PC-3 (cell line): Measurements from ENCODE around the gene CNTN6.

Source experiments
- EZH2 ChIP-seq: fragments of 300-600 bp; sonication (generic); IDR thresholded peaks from one replicate; pipeline ENCODE4 v1.6.1; 2017; ENCODE audit warnings: antibody characterized with exemption, mild to moderate bottlenecking, low read length; ENCODE audit not compliant: unreplicated experiment
- TF ChIP-seq, protein P1 (sequence below): fragments of 300-600 bp; sonication (generic); conservative IDR thresholded peaks from 2 replicates; pipeline ENCODE4 v1.5.1; 2017; ENCODE audit warnings: antibody characterized with exemption, low read depth, mild to moderate bottlenecking, low read length

DNA sequence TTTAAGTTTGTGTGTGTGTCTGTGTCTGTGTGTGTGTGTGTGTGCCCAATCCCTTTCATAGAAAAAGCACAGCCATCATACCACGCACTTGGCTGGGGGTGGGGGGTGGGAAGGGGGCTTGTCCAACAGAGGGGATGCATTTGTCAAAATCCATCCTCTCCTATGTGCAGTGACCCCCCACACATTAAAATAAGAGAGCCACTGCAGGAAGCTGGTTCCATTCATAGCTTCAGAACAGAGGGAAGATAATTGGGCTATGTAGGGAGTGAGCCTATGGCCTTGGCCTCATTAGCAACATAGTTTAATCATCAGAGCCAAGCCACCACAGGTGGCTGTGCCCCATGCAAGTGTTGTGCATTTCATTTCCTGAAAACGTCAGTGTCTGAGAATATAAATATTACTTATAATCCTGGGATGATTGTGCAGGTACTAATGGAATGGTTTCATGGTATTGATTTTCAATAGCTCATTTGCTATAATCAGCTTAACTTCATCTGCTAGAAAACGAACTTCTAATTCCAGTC is 330.8 kb downstream of the CNTN6 start:
- TF ChIP-seq, protein P1, sequence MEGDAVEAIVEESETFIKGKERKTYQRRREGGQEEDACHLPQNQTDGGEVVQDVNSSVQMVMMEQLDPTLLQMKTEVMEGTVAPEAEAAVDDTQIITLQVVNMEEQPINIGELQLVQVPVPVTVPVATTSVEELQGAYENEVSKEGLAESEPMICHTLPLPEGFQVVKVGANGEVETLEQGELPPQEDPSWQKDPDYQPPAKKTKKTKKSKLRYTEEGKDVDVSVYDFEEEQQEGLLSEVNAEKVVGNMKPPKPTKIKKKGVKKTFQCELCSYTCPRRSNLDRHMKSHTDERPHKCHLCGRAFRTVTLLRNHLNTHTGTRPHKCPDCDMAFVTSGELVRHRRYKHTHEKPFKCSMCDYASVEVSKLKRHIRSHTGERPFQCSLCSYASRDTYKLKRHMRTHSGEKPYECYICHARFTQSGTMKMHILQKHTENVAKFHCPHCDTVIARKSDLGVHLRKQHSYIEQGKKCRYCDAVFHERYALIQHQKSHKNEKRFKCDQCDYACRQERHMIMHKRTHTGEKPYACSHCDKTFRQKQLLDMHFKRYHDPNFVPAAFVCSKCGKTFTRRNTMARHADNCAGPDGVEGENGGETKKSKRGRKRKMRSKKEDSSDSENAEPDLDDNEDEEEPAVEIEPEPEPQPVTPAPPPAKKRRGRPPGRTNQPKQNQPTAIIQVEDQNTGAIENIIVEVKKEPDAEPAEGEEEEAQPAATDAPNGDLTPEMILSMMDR = no peak
- TF ChIP-seq EZH2 = no peak
